ENCODE data around the gene TCP1.

DNA sequence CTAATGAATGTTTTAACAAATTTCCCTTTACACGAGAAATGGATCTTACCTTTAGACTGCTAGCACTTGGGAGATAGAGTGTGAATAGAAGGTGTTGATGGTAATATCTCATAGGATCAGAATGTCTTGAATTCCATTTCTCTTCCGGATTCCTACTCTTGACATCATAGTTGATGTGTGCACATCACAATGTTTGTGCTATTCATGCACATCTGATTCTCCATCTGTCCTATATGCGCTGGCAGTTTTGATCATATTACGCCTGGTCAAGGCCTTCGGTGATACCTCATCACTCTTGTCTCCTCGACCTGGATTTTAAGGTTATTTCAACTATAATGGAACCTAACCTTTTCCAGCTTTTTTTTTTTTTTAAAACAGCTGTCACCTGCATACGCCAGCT, 44.3 kb downstream of the TCP1 start:
- TF ChIP-seq PCBP2 (optimal IDR thresholded peaks at IDR 0.05; ENCODE audit: low read depth, low read length, poor library complexity, severe bottlenecking) (no peak), FOXK1 (CRISPR knock-in tag; IDR thresholded peaks at IDR 0.05; ENCODE audit: borderline replicate concordance, low read depth) (no peak), ZNF713 (CRISPR knock-in tag; IDR thresholded peaks at IDR 0.05) (no peak), POLR2AphosphoS2 (IDR thresholded peaks at IDR 0.05; ENCODE audit: low read depth, low read length) (no peak), POLR2A (IDR thresholded peaks at IDR 0.05; ENCODE audit: insufficient read depth in 1 of 2, low read depth in 2 of 2, low read length in 2 of 2) (no peak), HDAC6 (IDR thresholded peaks at IDR 0.05; ENCODE audit: low read depth, low read length) (no peak), GTF3A (CRISPR knock-in tag; conservative IDR thresholded peaks at IDR 0.05) (no peak), NAIF1 (CRISPR knock-in tag; IDR thresholded peaks at IDR 0.05; ENCODE audit: borderline replicate concordance) (no peak)
- TF ChIP-seq, protein P1, sequence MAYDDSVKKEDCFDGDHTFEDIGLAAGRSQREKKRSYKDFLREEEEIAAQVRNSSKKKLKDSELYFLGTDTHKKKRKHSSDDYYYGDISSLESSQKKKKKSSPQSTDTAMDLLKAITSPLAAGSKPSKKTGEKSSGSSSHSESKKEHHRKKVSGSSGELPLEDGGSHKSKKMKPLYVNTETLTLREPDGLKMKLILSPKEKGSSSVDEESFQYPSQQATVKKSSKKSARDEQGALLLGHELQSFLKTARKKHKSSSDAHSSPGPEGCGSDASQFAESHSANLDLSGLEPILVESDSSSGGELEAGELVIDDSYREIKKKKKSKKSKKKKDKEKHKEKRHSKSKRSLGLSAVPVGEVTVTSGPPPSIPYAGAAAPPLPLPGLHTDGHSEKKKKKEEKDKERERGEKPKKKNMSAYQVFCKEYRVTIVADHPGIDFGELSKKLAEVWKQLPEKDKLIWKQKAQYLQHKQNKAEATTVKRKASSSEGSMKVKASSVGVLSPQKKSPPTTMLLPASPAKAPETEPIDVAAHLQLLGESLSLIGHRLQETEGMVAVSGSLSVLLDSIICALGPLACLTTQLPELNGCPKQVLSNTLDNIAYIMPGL (CRISPR knock-in tag; IDR thresholded peaks at IDR 0.05; ENCODE audit: borderline replicate concordance in 1 of 2, low read depth in 1 of 2) = no peak
- TF ChIP-seq, protein P2, sequence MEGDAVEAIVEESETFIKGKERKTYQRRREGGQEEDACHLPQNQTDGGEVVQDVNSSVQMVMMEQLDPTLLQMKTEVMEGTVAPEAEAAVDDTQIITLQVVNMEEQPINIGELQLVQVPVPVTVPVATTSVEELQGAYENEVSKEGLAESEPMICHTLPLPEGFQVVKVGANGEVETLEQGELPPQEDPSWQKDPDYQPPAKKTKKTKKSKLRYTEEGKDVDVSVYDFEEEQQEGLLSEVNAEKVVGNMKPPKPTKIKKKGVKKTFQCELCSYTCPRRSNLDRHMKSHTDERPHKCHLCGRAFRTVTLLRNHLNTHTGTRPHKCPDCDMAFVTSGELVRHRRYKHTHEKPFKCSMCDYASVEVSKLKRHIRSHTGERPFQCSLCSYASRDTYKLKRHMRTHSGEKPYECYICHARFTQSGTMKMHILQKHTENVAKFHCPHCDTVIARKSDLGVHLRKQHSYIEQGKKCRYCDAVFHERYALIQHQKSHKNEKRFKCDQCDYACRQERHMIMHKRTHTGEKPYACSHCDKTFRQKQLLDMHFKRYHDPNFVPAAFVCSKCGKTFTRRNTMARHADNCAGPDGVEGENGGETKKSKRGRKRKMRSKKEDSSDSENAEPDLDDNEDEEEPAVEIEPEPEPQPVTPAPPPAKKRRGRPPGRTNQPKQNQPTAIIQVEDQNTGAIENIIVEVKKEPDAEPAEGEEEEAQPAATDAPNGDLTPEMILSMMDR (CRISPR knock-in tag; IDR thresholded peaks at IDR 0.05) = no peak
- TF ChIP-seq, protein P3, sequence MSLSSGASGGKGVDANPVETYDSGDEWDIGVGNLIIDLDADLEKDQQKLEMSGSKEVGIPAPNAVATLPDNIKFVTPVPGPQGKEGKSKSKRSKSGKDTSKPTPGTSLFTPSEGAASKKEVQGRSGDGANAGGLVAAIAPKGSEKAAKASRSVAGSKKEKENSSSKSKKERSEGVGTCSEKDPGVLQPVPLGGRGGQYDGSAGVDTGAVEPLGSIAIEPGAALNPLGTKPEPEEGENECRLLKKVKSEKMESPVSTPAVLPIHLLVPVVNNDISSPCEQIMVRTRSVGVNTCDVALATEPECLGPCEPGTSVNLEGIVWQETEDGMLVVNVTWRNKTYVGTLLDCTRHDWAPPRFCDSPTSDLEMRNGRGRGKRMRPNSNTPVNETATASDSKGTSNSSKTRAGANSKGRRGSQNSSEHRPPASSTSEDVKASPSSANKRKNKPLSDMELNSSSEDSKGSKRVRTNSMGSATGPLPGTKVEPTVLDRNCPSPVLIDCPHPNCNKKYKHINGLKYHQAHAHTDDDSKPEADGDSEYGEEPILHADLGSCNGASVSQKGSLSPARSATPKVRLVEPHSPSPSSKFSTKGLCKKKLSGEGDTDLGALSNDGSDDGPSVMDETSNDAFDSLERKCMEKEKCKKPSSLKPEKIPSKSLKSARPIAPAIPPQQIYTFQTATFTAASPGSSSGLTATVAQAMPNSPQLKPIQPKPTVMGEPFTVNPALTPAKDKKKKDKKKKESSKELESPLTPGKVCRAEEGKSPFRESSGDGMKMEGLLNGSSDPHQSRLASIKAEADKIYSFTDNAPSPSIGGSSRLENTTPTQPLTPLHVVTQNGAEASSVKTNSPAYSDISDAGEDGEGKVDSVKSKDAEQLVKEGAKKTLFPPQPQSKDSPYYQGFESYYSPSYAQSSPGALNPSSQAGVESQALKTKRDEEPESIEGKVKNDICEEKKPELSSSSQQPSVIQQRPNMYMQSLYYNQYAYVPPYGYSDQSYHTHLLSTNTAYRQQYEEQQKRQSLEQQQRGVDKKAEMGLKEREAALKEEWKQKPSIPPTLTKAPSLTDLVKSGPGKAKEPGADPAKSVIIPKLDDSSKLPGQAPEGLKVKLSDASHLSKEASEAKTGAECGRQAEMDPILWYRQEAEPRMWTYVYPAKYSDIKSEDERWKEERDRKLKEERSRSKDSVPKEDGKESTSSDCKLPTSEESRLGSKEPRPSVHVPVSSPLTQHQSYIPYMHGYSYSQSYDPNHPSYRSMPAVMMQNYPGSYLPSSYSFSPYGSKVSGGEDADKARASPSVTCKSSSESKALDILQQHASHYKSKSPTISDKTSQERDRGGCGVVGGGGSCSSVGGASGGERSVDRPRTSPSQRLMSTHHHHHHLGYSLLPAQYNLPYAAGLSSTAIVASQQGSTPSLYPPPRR (CRISPR knock-in tag; IDR thresholded peaks at IDR 0.05; ENCODE audit: borderline replicate concordance) = no peak

Data from HepG2 (cell line).